OCI-LY7 (cell line): Measurements from ENCODE around the gene TTC21A. TPM values are rescaled to one million over a fixed set of nuclear protein-coding genes. Genes with fewer than 3 reads are reported as not detected.

Experiments
- BruUV-seq: library from RNA; stranded (reverse); fragments of 400-500 nt; replicated peaks from 2 replicates; lab custom pipeline; 2021; lab: Mats Ljungman, UMichigan
- CTCF ChIA-PET: fragments of 300-600 bp; sonication (Branson Sonifier 250); formaldehyde crosslinking; loops from one replicate; lab custom pipeline; 2022; ENCODE audit warnings: antibody characterized with exemption; ENCODE audit not compliant: unreplicated experiment; lab: Charles Lee
- POLR2A ChIA-PET: fragments of 300-600 bp; sonication (Branson Sonifier 250); formaldehyde crosslinking; loops from one replicate; lab custom pipeline; 2022; ENCODE audit warnings: antibody characterized with exemption; lab: Charles Lee
- DNase-seq: peaks from one replicate; pipeline ENCODE4 v3.0.0-alpha.2; 2015; ENCODE audit warnings: low spot score
- H2AFZ ChIP-seq: fragments of 200-600 bp; sonication (generic), shearing (Covaris generic); 2 replicates; pipeline ENCODE4 v1.6.1; 2014; ENCODE audit warnings: mild to moderate bottlenecking, antibody characterized with exemption, low read length, moderate library complexity
- H3K27ac ChIP-seq: fragments of 200-600 bp; sonication (generic); 2 replicates; pipeline ENCODE4 v1.5.1; 2014; ENCODE audit warnings: mixed run types, low read depth, mild to moderate bottlenecking, moderate library complexity, low read length, inconsistent platforms; ENCODE audit not compliant: poor library complexity, severe bottlenecking
- H3K36me3 ChIP-seq: fragments of 200-600 bp; sonication (generic); 2 replicates; pipeline ENCODE4 v1.6.1; 2014; ENCODE audit warnings: mild to moderate bottlenecking, antibody characterized with exemption, low read length, moderate library complexity, mixed read lengths; ENCODE audit not compliant: insufficient read depth
- H3K4me1 ChIP-seq: fragments of 200-600 bp; sonication (generic); 2 replicates; pipeline ENCODE4 v1.5.1; 2014; ENCODE audit warnings: mild to moderate bottlenecking, low read length; ENCODE audit not compliant: insufficient read depth, poor library complexity, severe bottlenecking
- H3K4me2 ChIP-seq: fragments of 200-600 bp; sonication (generic); 2 replicates; pipeline ENCODE4 v1.6.1; 2014; ENCODE audit warnings: mild to moderate bottlenecking, low read length
- H3K4me3 ChIP-seq: fragments of 200-600 bp; sonication (generic); 2 replicates; pipeline ENCODE4 v1.5.1; 2014; ENCODE audit warnings: mild to moderate bottlenecking, low read depth, low read length; ENCODE audit not compliant: poor library complexity, severe bottlenecking
- H3K79me2 ChIP-seq: fragments of 200-600 bp; sonication (generic); 2 replicates; pipeline ENCODE4 v1.6.1; 2016; ENCODE audit warnings: low read depth, mild to moderate bottlenecking, low read length, moderate library complexity, mixed read lengths; ENCODE audit not compliant: insufficient read depth
- H3K9me2 ChIP-seq: fragments of 200-600 bp; sonication (generic); 2 replicates; pipeline ENCODE4 v1.6.1; 2016; ENCODE audit warnings: mild to moderate bottlenecking, low read length, mixed read lengths; ENCODE audit not compliant: insufficient read depth
- H3K9me3 ChIP-seq: fragments of 200-600 bp; sonication (generic); 2 replicates; pipeline ENCODE4 v1.6.1; 2014; ENCODE audit warnings: mild to moderate bottlenecking, mixed run types, low read length, mixed read lengths
- H4K20me1 ChIP-seq: fragments of 200-600 bp; sonication (generic); 2 replicates; pipeline ENCODE4 v1.6.1; 2014; ENCODE audit warnings: mild to moderate bottlenecking, antibody characterized with exemption, low read length, moderate library complexity, mixed read lengths; ENCODE audit not compliant: insufficient read depth
- EZH2phosphoT487 ChIP-seq: fragments of 200-600 bp; sonication (generic); IDR thresholded peaks from 2 replicates; pipeline ENCODE4 v1.6.1; 2018; ENCODE audit warnings: low read depth, borderline replicate concordance, mild to moderate bottlenecking, mixed run types, antibody characterized with exemption, low read length, moderate library complexity, mixed read lengths
- intact Hi-C: fragments of 100-400 bp; cut with micrococcal nuclease; formaldehyde crosslinking; loops from one replicate; pipeline ENCODE4 v1.10.0; 2022; ENCODE audit not compliant: unreplicated experiment
- total RNA-seq, 2 experiments: library from RNA; depleted of rRNA in 1 of 2; stranded (reverse); fragments of >200 nt in 1 of 2; shearing (Covaris generic) in 1 of 2; gene quantifications; 2 replicates each; pipeline ENCODE4 v1.2.3, GENCODE V29; 2014 to 2022
- TF ChIP-seq, protein P1 (sequence below): fragments of 200-600 bp; sonication (generic); conservative IDR thresholded peaks from 2 replicates; pipeline ENCODE4 v1.5.1; 2014; ENCODE audit warnings: mild to moderate bottlenecking, antibody characterized with exemption, low read length, moderate library complexity, mixed read lengths

Gene TTC21A
- total RNA-seq, 2 experiments from 2014 or later, result 12.8 to 27.1 TPM

DNA sequence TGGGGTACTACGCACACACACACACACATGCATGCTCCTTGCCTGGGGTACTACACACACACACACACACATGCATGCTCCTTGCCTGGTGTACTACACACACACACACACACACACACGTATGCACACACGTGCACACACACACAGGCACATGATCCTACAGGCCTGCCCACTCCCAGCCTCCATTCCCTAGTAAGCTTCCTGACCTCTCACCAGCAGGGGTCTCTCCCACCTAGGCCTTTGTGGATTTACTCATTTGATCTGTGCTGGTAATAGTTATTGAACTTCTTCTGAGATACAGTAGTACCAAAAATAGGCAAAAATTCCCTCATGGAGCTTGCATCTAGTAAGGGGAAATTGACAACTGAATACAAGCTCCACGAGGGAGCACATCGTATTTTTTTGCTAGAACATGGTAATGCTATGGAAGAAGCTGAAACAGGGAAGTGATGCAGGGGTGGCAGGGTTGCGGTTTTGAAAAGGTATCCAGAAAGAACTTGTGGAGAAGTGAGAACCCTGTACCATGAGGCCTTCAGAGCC lies 19.1 kb downstream of the TTC21A start:
- BruUV-seq, result no TSS peak
- H3K9me3 ChIP-seq, result no peaks in the 10 kb centered on the region
- H3K4me1 ChIP-seq, result peaks cover 65% of the 10 kb centered on the region
- ChIA-PET CTCF (interaction anchor here (0.6 to 2.2 kb wide), 9 partner anchors 9 to 281 kb away, joined by 3 to 8 read pairs (median 5); no protein-coding TSS in a partner anchor), POLR2A (interaction anchor here (0.7 to 2.5 kb wide), 8 partner anchors 18 to 165 kb away, joined by 3 to 11 read pairs (median 3); no protein-coding TSS in a partner anchor)
- H3K27ac ChIP-seq, result no peak overlapping the region
- H4K20me1 ChIP-seq, result no peaks in the 10 kb centered on the region
- H3K4me2 ChIP-seq, result peak overlapping the region; percentile 38; the same call in 1 of the 2 replicates
- no peak for TF ChIP-seq EZH2phosphoT487
- TF ChIP-seq, protein P1, sequence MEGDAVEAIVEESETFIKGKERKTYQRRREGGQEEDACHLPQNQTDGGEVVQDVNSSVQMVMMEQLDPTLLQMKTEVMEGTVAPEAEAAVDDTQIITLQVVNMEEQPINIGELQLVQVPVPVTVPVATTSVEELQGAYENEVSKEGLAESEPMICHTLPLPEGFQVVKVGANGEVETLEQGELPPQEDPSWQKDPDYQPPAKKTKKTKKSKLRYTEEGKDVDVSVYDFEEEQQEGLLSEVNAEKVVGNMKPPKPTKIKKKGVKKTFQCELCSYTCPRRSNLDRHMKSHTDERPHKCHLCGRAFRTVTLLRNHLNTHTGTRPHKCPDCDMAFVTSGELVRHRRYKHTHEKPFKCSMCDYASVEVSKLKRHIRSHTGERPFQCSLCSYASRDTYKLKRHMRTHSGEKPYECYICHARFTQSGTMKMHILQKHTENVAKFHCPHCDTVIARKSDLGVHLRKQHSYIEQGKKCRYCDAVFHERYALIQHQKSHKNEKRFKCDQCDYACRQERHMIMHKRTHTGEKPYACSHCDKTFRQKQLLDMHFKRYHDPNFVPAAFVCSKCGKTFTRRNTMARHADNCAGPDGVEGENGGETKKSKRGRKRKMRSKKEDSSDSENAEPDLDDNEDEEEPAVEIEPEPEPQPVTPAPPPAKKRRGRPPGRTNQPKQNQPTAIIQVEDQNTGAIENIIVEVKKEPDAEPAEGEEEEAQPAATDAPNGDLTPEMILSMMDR, result peak; percentile 79
- H3K79me2 ChIP-seq, result no peaks in the 10 kb centered on the region
- DNase-seq, result peak; percentile 48
- peaks cover 3% of the 10 kb centered on the region; the same call in 1 of the 2 replicates for H3K36me3 ChIP-seq
- H3K9me2 ChIP-seq, result no peaks in the 10 kb centered on the region
- no peak overlapping the region for H2AFZ ChIP-seq
- no peak overlapping the region for H3K4me3 ChIP-seq
- intact Hi-C loops, result loop anchor here (2.0 kb wide), 1 partner anchor 54 kb away; no protein-coding TSS in a partner anchor

DNA sequence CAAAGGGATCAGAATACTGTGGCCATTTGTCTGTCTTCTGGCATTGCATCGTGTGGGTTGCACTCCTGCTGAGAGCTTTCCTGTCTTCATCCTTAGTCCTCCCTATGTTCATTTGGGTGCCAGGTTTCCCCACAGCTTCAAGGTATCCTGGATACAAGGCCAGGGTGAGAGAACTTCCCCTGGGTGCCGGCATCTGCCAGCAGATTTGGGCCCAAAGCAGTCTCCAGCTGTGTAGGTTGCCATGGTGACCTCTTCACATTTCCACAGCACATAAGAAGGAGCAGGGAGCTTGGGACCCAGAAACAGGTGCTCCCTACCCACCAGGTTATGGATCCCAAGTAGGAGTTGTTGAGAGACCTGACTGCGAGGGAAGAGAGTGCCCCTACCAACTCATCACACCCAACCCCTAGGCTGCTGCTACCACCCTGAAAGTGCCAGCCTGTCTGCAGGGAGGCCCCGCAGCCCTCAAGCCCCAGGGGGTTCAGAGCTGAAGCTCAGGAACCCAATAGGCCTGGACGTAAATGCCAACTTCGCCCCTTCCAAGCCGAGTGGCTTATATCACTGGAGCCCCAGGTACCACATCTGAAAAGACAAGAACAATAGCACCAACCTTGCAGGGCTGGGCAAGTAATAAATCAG lies 19.9 kb downstream of the TTC21A start:
- Histone ChIP-seq H3K79me2 (no peaks in the 10 kb centered on the region), H3K27ac (peak overlapping the region; percentile 22), H4K20me1 (no peaks in the 10 kb centered on the region), H3K36me3 (peaks cover 3% of the 10 kb centered on the region; the same call in 1 of the 2 replicates), H3K4me3 (no peak overlapping the region), H3K9me3 (no peaks in the 10 kb centered on the region), H2AFZ (no peak overlapping the region), H3K4me2 (peak overlapping the region; percentile 38), H3K9me2 (no peaks in the 10 kb centered on the region), H3K4me1 (peaks cover 57% of the 10 kb centered on the region)
- TF ChIP-seq EZH2phosphoT487, result no peak
- TF ChIP-seq, protein P1, result no peak
- CTCF ChIA-PET, result interaction anchor here (0.6 to 2.2 kb wide), 7 partner anchors 9 to 165 kb away, joined by 3 to 8 read pairs (median 5); no protein-coding TSS in a partner anchor
- DNase-seq, result no peak
- POLR2A ChIA-PET, result interaction anchor here (0.7 to 2.5 kb wide), 10 partner anchors 9 to 165 kb away, joined by 3 to 11 read pairs (median 3); no protein-coding TSS in a partner anchor
- BruUV-seq, result no TSS peak
- intact Hi-C loops, result loop anchor here (2.0 kb wide), 1 partner anchor 53 kb away; no protein-coding TSS in a partner anchor
